Spleen (tissue), 7 donors: Measurements from ENCODE around the gene TXNRD2.

Experiments used
- CTCF ChIP-seq, 11 experiments: fragments of 200-600 bp in 7 of 11; fragments of 450-650 bp in 4 of 11; sonication (generic) in 4 of 11; IDR thresholded peaks in 8 of 11; conservative IDR thresholded peaks in 3 of 11; 1 replicate in 7 of 11; 2 replicates in 4 of 11; pipeline versions ENCODE4 v1.4.0 to v1.8.0; 2016 to 2021; ENCODE audit warnings: antibody characterized with exemption in 11 of 11, inconsistent platforms in 4 of 11, mild to moderate bottlenecking in 1 of 11
- POLR2A ChIP-seq, 3 donors: fragments of 450-650 bp; IDR thresholded peaks; one replicate each; pipeline ENCODE4 v1.5.1; 2017; ENCODE audit warnings: antibody characterized with exemption in 3 of 3, mild to moderate bottlenecking in 1 of 3
- POLR2AphosphoS5 ChIP-seq, 3 donors: sonication (generic); formaldehyde crosslinking; IDR thresholded peaks; one replicate each; pipeline ENCODE4 v1.5.1; 2017; ENCODE audit warnings: antibody characterized with exemption in 3 of 3
- donor health status: DM: no; HTN: no; CAD: no; lungs with moderate emphysema.
- donor health status: DM: no; HTN: no; CAD: no.
- donor health status: DM: no; HTN: no; CAD: no.

DNA sequence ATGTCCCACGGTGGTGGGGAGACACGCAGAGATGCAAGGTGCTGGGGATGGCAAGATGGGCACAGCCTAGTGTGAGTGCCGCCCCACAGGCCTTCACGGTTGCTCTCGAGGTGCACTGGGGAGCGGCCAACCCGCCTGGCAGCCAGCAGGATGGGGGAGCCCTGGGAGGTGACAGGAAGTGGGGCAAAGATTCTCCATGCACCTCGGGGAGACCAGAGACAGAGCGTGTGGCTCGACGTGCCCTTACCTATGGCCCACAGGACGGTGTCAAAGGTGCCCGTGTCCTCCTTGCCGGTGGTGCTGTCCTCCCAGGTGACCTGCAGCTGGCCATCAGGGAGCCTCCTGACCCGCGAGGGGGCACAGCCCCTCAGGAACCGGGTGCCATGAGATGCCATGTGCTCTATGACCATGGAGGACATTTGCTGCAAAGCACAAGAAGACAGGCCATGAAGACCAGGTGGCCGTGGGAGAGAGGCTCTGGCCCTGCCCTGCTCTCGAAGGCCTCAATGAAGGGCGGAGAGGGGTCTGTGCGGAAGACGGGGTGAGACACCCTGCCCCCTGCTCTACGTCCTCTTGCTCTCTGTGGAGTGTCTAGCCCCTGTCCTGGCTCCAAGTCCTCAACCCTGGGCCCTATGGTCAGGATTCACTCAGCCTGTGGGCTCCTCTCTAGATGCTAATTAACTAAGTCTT lies 46.3 kb downstream of the TXNRD2 start:
- TF ChIP-seq CTCF (IDR thresholded peaks at IDR 0.05 in 8 of 11, conservative IDR thresholded peaks at IDR 0.05 in 3 of 11), result no peak
- no peak for TF ChIP-seq POLR2A (IDR thresholded peaks at IDR 0.05)
- TF ChIP-seq POLR2AphosphoS5 (IDR thresholded peaks at IDR 0.05), result peak in 1 of 3 donors; percentile 34
